AG09319 (cell line): ENCODE measurements around the gene COMMD8.

Experiments used
- DNase-seq: peaks from one replicate; pipeline ENCODE4 v3.0.0-alpha.2; 2010; ENCODE audit warnings: low read depth; ENCODE audit errors: extremely low read depth
- TF ChIP-seq, protein P1 (sequence below): IDR thresholded peaks from 2 replicates; pipeline ENCODE4 v1.5.1; 2011; ENCODE audit warnings: low read depth, mild to moderate bottlenecking, inconsistent platforms, low read length, moderate library complexity

Gene COMMD8

DNA sequence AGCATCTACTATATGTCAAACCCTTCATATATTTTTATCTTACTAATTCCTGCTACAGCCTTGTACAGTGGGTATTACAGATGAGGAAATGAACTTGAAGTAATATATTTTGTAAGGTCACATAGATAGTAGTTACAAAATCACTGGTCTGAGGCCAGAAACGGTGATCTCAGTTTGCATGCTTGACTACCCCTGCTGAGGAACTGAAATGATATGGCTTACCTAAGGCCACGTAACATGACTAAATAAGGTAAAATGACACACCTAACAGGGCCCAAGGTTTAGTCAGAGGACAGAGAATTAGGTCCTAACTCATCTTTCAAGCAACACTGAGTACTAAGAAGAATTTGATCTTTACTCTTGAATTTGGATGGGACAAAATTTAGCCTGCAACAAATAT is 1.5 kb upstream of the COMMD8 start:
- TF ChIP-seq, protein P1, sequence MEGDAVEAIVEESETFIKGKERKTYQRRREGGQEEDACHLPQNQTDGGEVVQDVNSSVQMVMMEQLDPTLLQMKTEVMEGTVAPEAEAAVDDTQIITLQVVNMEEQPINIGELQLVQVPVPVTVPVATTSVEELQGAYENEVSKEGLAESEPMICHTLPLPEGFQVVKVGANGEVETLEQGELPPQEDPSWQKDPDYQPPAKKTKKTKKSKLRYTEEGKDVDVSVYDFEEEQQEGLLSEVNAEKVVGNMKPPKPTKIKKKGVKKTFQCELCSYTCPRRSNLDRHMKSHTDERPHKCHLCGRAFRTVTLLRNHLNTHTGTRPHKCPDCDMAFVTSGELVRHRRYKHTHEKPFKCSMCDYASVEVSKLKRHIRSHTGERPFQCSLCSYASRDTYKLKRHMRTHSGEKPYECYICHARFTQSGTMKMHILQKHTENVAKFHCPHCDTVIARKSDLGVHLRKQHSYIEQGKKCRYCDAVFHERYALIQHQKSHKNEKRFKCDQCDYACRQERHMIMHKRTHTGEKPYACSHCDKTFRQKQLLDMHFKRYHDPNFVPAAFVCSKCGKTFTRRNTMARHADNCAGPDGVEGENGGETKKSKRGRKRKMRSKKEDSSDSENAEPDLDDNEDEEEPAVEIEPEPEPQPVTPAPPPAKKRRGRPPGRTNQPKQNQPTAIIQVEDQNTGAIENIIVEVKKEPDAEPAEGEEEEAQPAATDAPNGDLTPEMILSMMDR: no peak
- DNase-seq: no peak

DNA sequence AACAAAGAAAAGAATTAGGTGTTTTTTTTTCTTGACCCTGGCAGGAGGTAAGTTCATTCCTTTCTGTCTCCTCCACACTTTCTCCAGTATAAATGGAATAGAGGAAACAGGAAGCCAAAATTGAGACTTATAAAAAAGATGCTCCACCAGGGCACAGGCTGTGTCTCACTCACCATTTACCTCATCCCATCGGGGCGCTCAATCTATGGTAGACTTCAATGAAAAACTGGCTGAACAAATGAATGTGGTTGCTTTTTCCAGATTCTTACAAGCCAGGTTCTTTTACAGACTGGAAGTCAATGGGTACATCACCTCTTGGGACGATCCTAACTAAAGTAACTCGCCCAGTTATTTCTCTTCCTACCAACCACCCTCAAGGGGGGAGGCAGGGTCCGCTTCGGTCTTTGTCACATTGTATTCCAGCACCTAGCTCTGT is 685 bp downstream of the COMMD8 start:
- TF ChIP-seq, protein P1: no peak
- no peak for DNase-seq

DNA sequence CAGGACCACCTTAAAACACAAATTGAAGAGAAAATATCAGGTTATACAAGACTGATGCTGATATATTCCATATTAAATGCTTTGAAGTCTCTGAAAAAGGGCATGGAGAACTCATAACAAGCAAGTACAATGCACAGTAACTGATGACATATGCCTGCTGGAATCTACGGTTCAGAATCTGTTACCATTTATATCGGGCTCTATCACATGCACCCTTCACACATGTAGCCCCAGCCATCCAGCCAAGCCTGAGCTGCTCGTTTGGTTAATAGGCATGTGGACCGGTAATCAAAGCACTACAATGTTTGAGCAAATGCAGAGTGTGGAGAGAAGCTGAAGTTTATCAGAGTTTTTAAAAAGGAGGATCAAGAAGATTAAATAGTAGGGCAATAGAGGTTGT is 11.8 kb downstream of the COMMD8 start:
- DNase-seq: peak; percentile 3

DNA sequence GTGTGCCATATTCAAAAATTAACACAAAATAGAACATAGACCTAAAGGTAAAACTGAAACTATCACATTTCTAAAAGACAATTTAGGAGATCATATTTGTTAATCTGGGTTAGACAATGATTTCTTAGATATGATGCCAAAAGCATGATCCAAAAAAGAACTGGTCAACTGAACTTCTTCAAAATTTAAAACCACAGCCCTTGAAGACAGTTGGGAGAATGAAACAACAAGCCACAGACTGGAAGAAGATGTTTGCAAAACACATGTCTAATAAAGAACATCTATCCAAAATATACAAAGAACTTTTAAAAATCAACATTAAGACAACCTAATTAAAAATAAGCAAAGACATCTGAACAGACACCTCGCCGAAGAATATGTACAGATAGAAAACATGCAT is 19.5 kb downstream of the COMMD8 start:
- DNase-seq: no peak
- TF ChIP-seq, protein P1: no peak

More for the DNA sequence above, 11.8 kb downstream of the COMMD8 start:
- TF ChIP-seq, protein P1: no peak

DNA sequence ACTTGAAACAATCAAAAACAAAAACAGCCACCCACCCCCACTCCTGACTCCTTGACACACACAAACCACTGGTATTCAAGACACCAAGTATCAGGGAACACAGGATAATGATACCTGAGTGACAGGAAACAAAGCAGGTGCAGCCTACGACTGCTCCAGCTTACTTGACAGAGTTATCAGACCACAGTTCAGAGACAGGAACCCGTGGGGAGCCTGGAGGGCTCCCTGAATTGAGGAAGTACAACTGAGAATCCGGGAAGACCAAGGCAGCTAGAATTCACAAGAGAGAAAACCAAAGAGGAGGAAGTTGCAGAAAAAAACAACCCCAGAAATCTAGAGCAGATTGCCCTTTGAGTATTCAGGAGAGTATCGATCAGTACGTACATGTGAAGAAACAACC is 20.5 kb downstream of the COMMD8 start:
- no peak for DNase-seq
- TF ChIP-seq, protein P1: no peak

DNA sequence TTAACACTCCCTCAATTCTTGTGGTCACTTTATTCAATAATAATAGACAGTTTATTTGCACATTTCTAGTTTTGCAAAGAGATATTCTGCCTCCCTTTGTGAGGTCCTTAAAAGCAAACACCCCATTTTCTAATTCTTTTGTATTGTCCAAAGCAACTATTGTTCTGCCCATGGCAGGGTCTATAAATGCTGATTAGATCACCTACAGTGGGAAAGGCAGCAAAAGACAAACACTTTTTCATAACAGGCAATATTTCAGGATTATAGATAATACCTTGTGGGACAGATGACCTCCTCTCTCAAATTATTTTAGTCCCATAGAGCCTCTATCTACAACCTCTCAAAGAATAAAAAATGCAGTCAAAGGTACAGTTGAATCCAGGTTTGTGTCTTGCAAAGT is 28.6 kb downstream of the COMMD8 start:
- TF ChIP-seq, protein P1: no peak
- DNase-seq: no peak

DNA sequence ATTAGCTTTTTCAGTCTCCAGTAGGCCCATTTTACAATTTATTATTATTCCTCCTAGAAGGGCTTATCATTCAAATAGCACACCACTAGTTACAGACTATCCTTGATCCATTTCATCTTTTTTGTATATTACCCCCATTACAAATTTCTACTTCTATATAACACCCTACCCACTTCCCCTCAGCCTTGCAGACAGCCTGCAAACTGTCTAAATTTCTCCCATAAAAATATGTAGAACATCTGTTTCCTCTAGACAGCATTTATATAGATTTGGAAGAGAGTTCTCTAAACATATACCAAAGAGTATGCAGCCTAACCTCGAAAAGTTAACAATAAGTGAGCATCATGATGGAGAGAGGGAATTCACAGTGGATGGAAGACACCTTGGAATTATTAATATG is 30.8 kb downstream of the COMMD8 start:
- TF ChIP-seq, protein P1: no peak
- DNase-seq: no peak
